T1000 (cell line): Measurements from ENCODE around the gene CRMP1.

Source experiments
- DNase-seq: peaks from one replicate; lab custom pipeline; 2025; ENCODE audit warnings: mixed read lengths; lab: John Stamatoyannopoulos, UW

The CRMP1 gene

DNA sequence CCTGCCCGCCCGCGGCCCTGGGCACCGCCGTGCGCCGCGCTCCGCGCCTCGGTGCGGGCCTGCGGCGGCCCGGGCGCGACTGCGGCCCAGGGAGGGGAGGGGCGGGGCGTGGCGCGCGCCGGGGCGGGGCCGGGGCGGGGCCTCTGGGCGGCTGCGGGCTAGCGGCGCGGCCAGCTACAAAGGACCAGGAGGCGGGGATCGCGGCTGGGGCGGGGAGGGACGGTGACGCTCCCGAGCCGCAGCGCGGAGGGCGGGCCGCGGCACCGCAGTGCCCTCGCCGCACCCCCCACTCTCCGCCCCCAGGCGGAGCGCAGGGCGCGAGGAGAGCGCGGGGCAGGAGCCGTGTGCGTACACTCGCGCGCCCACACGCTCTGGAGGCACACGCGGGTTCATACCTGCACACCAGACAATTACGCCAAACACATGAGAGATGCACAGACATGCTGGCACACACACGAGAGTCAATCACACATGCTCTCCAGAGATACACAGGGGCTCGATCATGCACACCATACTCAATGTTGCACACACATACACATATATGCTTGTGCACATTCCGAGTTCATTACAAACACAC, at the start of gene CRMP1:
Gene CRMP1 (minus strand): TSS at position 83 of the 577 bp plus-strand sequence. CDS start 117 bp downstream, outside the sequence.
- no peak for DNase-seq

DNA sequence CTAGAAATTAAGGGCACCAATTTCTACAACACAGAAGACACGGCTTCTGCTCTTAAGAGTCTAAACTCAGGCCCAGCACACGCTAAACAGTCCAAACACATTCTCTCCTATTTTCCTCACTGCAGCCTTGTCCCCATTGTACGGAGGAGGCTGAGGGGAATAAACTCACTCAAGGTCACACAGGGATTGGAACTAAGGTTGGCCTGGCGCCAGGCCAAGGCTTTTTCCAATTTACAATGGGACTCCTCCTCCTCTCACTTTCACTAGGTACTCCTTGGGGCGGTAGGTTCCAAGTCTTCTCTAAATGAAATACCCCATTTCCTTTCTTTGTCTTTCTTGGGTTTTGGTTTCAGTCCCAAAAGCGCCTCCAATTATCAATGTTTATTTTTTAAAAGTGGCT, 48.7 kb upstream of the CRMP1 start:
- DNase-seq, result no peak

- DNase-seq, result no peak
Measured at GRCh38 chr4:5940470-5941203, 47.8 kb upstream of the CRMP1 start.

DNA sequence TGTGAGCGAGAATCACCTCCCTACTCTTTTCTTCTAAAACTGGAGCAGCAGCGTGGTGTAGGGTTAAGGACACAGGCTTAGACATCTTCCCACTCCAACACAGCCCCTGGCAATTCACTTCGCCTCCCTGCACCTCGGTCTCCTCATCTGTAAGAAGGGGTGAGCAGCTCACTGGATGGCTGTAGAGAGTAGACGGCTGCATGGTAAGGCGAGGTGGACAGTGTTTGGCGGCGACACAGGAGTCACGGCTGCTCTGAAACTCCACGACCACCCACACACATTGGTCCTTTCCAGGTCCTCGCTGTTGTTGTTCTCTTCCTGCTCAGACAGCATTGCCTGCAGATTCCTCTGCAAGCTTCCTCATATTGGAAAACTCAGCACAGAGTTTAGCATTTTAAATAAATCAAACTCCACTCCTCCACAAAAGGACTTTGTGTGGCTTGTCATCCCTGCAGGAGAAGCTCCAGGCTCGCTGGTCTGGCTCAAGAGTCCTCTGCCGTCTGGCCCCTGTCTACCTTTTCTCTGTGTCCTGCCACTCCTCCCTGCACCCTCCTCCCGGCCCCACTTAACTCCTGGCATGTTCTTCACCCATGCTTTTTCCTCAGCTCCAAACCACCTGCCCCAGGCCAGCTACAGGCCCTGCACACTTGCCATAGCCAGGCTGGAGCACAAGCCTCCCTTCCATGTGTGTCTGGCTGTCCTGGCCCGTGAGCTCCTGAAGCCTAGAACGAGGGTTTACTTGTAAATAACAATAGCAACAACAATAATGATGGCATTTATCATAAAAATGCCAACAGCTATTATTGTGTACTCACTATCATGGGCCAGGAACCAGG, 41.3 kb upstream of the CRMP1 start:
- DNase-seq, result no peak

DNA sequence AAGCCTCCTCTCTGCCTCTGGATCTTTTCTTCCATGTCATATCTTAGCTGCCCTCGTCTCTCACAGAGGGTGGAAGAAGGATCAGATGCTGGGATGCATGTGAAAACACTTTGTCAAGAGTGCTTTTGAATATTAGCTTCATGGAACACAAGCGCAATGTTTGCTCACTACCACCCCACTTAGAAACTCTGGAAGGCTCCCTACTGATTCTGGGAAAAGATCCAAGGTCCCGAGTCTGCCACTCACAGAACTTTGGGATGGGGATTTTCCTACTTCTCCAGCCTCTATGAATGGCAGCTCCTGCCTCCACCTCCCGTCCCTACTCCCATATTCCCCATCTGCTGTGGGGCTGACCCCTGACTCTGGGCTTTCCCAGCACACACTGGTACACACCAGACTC, 40.2 kb upstream of the CRMP1 start:
- DNase-seq, result no peak

DNA sequence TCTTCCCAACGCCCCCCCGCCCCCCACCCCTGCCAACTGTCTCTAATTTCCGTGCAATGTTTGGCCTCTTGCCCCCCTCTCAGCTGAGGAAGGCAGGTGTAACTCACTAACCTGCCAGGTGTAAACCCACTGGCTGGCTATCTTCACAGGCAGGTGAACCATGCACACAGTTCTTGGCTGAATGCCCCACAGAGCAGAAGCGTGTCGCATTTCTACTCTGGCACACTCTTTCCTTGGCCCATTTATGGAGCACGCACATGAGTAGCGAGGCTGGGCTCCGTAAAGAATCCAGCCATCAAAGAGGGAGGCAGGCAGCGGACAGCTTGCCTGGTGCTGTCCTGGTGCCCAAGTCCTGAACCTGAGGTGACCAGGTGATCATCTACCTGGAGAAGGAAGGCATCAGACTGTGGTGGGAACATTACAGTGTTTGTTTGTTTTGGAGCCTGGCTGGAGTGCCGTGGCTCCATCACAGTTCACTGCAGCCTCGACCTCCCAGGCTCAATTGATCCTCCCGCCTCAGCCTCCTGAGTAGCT, 39.2 kb upstream of the CRMP1 start:
- DNase-seq, result no peak

DNA sequence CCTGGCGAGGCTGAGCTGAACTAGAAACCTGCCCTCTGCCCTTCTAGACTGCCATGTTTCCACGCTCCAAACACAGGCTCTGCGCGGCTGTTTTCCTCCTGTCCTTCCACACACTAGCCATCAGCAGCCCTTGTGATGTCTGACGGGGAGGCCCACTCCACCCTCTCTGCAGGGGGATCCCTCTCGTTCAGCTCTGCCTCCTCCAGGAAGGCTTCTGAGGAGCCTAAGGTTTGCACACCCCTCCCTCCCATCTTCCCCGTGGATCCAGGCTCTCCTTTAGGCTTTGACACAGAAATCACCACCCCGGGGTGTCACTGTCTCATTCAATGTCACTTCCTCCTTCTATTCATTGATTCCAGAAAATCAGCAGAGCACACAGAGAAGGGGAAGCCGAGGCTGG, 38.6 kb upstream of the CRMP1 start:
- no peak for DNase-seq

DNA sequence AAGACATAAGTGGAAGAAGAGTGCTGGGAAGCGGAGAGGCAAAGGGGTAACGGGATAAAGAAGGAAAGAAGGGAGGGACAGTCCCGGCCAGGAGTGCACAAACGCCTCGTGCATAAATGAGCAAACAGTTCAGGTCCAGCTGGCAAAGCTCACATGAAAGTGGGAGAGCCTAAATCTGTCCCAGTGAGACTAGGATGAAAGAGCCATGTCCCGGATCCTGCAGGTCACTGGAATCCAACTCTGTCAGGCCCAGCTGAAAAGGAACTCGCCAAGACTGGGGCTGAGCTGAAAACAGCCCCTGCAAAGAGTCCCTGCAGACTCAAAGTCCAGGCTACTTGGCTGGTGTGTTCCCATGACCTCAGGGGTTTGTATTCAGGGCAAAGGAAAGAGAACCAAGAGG, 38.0 kb upstream of the CRMP1 start:
- DNase-seq, result no peak

GRCh38 chr4:5930456-5930855, 37.6 kb upstream of the CRMP1 start:
- DNase-seq, result no peak

- DNase-seq, result no peak
Measured at GRCh38 chr4:5928844-5929420, 36.0 kb upstream of the CRMP1 start.

- DNase-seq, result no peak
Measured at GRCh38 chr4:5928274-5928673, 35.4 kb upstream of the CRMP1 start.

- DNase-seq, result no peak
Measured at GRCh38 chr4:5927747-5928146, 34.9 kb upstream of the CRMP1 start.

GRCh38 chr4:5927116-5927515, 34.2 kb upstream of the CRMP1 start:
- no peak for DNase-seq

DNA sequence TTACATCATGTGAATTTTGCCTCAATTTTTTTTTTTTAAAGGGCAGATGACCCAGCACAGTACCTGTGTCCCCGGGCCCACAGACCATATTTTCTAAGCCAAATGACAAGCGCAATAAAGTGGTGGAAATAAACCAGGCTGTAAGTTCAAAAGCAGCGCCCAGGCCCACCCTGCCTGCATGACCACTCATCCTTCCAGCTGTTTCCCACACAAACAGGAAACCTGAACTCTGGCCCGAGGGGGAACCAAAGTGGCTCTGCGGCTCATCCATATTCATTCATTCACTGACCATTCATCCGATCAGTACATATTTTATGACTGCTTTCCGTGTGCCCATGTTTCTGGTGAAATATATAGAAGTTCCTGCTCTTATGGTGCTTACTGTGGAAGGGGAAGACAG, 33.7 kb upstream of the CRMP1 start:
- DNase-seq, result no peak

GRCh38 chr4:5925419-5926200, 32.7 kb upstream of the CRMP1 start:
- DNase-seq, result no peak

GRCh38 chr4:5924461-5925125, 31.7 kb upstream of the CRMP1 start:
- no peak for DNase-seq

GRCh38 chr4:5923376-5923775, 30.5 kb upstream of the CRMP1 start:
- no peak for DNase-seq

DNA sequence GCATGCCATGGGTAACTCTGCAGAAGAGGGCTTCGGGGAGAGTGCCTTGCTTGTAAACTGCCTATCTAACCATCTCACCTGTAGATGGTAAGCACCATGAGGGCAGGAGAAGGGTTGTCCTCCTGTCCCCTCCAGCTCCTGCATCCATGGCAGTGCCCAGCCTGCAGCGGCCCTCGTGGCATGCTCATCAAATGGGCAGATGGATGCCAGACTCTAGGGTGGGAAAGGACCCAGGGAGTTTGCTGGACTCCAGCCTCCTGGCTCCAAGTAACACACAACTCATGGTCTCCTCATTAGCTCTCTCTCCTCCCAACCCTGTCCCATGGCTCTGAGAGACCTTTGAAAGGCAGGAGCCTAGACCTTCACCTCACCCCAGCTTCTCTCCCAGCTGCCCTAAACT, 29.7 kb upstream of the CRMP1 start:
- DNase-seq, result no peak

GRCh38 chr4:5921981-5922380, 29.1 kb upstream of the CRMP1 start:
- DNase-seq, result no peak

DNA sequence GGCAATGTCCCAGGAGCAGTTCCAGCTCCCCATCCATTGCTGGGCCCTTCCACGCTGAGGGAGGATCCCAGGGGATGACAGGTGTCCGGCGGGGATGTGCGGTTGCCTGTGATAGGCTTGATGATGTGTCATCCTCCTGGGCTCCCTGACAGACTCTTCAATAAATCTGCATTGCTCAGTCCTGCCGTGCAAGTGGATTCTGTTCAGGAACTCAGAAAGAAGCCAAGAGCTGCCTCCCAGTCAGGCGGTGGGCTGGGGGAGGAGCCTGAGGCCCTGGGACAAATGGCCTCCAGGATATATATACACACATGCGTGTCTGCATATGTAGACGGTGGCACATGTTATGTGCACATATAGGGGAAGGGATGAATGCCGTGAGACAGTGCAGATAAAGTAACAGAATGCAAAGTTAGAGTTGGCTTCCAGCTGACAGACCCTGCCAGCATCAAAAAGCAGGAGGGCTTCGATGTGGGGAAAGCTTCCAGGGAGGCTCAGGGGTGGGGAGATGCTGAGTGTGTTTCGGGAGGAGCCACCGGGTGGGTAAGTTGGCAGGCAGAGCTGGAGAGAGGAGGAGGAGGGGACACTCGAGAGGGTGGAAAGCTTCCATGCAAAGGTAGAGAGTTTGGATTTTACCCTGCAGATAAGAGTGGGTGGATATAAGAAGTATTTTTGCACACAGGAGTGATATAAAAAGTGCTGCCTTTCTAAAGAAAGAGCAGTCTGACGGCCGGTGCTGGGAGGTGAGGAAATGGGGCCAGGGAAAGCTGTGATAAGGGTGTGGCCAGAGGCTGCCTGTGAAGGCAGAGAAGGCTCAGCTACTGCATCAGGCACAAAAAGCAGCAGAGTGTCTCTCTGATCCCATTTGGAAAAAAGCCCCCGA, 28.5 kb upstream of the CRMP1 start:
- no peak for DNase-seq
